ENCODE results near the gene PLXNB1.
A peak's percentile ranks its signal among the peaks of the same experiment; 100 is the strongest.

The PLXNB1 gene

DNA sequence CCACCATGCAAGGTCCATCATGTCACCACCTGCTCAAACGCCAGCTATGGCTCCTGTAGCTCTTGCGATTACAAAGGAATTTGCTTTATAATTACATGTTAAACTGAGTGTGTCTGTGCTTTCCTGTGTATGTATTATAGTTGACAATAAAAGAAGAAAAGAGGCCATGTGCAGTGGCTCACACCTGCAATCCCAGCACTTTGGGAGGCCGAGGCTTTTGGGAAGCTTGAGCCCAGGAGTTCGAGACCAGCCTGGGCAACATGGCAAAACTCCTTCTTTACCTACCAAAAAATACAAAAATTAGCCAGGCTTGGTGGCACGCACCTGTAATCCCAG is 43.7 kb upstream of the PLXNB1 start:
- DNase-seq (ENCODE audit: extremely low read depth, low read depth) = no peak
- TF ChIP-seq, protein P1, sequence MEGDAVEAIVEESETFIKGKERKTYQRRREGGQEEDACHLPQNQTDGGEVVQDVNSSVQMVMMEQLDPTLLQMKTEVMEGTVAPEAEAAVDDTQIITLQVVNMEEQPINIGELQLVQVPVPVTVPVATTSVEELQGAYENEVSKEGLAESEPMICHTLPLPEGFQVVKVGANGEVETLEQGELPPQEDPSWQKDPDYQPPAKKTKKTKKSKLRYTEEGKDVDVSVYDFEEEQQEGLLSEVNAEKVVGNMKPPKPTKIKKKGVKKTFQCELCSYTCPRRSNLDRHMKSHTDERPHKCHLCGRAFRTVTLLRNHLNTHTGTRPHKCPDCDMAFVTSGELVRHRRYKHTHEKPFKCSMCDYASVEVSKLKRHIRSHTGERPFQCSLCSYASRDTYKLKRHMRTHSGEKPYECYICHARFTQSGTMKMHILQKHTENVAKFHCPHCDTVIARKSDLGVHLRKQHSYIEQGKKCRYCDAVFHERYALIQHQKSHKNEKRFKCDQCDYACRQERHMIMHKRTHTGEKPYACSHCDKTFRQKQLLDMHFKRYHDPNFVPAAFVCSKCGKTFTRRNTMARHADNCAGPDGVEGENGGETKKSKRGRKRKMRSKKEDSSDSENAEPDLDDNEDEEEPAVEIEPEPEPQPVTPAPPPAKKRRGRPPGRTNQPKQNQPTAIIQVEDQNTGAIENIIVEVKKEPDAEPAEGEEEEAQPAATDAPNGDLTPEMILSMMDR (IDR thresholded peaks at IDR 0.05; ENCODE audit: low read depth, low read length) = no peak

DNA sequence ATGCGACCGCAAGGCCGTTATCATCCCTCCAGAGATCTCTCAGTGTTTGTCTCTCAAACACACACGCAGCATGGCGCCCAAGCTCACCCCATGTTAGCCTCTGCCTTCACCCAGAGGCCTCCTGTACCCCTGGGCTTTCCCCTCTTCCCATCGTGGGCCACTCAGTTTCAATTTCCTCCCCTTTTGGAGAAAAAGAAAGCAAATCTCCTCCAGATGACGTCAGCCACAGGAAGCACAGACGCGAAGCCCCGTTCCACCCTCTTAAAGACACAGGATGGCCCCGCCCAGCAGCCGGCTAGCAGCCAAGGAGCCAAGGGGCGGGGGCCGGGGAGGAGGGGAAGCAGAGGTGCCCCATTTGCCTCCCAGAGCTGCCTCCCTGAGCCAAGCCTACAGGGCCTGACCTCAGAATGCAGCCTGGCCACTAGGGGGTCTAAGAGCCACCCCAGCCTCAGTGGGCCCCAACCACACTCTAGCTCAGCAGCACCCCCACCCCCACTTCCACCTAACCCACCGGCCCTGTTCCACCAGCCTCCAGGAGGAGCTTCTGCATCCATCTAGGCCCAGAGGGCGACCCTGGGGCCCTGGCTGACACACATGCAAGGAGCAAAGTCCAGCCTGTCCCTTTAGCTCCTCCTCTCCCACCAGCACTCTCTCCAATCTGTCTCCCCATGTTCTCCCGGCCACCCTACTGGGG is 43.2 kb upstream of the PLXNB1 start:
- TF ChIP-seq, protein P1 (IDR thresholded peaks at IDR 0.05; ENCODE audit: low read depth, low read length) = peak; percentile 44
- DNase-seq (ENCODE audit: extremely low read depth, low read depth) = peak; percentile 80

DNA sequence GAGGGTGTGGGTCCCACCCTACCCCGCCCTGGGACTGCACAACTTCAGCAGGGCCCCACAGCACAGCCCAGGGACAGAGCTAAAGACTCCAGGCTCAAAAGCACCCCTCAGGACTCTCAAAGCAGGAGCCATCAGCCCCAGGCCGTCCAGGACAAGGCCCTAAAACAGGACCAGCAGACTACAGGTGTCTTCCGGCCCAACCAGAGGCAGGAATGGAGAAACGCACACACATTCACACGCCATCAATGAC is 42.7 kb upstream of the PLXNB1 start:
- DNase-seq (ENCODE audit: extremely low read depth, low read depth) = no peak
- TF ChIP-seq, protein P1 (IDR thresholded peaks at IDR 0.05; ENCODE audit: low read depth, low read length) = no peak

DNA sequence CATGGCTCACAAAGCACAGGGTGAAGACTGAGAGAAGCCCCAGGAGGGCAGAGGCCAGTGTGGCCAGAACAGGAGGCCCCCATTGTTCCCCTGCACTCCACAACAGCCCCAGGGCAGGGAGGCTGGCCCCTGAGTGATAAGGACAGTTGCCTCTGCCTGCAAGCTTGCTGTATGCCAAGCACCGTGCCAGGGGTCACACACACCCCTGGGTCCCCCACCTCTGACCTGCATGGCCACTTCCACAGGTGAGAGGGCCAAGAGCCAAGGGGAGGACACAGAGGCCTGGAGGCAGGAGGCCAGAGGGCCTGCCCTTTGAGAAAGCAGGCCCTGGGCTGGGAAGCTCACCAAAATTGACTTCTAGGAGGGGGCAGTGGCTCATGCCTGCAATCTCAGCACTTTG is 40.4 kb upstream of the PLXNB1 start:
- no peak for DNase-seq (ENCODE audit: extremely low read depth, low read depth)
- TF ChIP-seq, protein P1 (IDR thresholded peaks at IDR 0.05; ENCODE audit: low read depth, low read length) = no peak

DNA sequence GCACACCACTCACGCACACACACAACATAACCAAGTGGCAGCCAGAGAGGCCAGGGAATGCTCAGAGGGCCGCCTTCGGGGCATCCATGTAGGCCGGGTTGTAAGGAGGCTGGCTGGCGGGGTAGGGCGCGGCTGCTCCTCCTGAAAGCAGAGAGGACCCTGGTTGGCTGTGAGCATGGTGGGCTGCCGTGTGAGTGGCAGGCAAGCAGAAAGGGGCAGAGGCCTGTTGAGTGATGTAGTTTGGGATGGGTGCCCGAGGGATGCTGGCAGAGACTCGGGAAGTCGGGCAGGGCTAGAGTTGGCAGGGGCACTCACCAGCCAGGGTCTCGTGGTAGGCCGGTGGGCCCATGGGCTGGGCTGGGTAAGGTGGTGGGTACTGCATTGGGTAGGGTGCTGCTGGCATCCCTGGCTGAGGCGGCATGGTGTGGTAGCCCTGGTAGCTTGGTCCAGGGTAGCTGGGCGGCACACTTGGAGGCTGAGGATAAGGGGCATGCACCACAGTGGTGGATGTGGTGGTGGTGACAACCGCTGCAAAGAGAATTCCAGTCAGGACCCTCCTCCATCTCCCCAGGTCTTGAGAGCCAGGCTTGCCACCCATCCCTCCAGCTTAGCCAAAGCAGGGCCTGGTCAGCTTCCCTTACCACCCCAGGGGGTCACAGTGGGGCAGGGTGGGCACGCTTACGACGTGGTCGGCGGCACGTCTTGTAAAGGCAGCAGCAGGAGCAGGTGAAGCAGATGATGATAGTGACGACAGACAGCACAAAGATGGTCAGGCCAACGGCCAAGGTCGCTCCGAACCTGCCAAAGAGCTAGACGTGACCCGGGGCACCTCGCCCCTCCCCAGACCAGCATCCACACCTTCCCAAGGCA is 39.4 kb upstream of the PLXNB1 start:
- DNase-seq (ENCODE audit: extremely low read depth, low read depth) = no peak
- TF ChIP-seq, protein P1 (IDR thresholded peaks at IDR 0.05; ENCODE audit: low read depth, low read length) = no peak

DNA sequence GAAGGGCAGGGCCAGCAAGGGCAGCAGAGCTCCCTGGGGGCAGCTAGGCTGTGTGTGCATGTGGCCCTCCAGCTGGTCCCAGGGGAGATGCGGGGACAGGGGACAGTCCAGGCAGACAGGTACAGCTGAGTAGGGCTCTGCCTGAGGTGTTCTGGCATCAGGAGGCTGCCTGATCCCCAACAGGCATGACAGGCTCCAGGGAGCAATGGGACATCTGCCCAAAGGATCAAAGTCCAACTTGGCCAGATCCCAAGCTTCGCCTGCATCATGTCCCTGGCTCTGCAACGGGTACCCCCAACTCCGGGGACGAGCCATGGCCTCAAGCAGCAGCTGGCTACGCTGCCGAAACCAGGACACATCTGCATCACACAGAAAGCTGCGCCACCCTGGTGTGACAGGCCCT is 38.4 kb upstream of the PLXNB1 start:
- TF ChIP-seq, protein P1 (IDR thresholded peaks at IDR 0.05; ENCODE audit: low read depth, low read length) = no peak

DNA sequence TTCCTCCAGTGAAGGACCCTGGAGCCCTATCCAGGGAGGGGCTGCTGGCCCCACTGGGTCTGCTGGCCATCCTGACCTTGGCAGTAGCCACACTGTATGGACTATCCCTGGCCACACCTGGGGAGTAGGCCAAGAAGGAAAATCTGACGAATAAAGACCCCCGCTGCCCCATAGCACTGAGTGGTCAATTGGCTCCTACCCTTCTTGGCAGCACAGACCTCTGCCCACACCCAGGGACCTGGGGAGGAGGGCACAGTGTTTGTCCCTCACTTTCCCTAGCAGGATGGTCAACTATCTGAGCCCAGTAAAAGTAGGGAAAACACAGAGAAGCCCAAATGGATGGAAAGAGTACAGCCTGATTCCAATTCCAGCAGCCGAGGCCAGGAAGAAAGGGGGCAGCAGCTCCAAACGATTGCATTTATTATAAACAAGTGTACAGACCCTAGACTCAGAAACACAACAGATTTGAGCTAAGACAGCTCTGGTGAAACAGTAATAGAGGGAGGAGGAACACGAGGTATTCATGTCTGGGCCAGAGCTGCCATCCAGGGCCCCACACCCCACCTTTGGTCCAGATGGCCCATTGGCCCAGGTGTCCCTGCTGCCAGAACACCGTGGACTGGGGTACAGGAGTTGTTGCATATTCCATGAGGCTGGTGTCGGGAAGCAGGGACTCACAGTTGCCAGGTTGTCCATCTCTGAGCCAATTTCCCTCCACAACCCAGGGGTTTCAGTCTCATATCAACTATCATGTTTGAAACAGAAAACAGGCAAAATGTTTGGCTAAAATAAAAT is 37.8 kb upstream of the PLXNB1 start:
- TF ChIP-seq, protein P1 (IDR thresholded peaks at IDR 0.05; ENCODE audit: low read depth, low read length) = no peak
- no peak for DNase-seq (ENCODE audit: extremely low read depth, low read depth)

More for the DNA sequence above, 38.4 kb upstream of the PLXNB1 start:
- no peak for DNase-seq (ENCODE audit: extremely low read depth, low read depth)
